Lower leg skin (tissue), 3 donors: Measurements from ENCODE around the gene NSD1.

Source experiments
- POLR2A ChIP-seq, 2 donors: fragments of 450-650 bp; IDR thresholded peaks; one replicate each; pipeline ENCODE4 v1.6.1; 2016 to 2017; ENCODE audit warnings: antibody characterized with exemption in 2 of 2, mild to moderate bottlenecking in 1 of 2, moderate library complexity in 1 of 2
- TF ChIP-seq, protein P1 (sequence below), 3 donors: fragments of 450-650 bp; IDR thresholded peaks; one replicate each; pipeline ENCODE4 v1.5.1; 2016; ENCODE audit warnings: antibody characterized with exemption in 3 of 3, mild to moderate bottlenecking in 3 of 3, moderate library complexity in 2 of 3

DNA sequence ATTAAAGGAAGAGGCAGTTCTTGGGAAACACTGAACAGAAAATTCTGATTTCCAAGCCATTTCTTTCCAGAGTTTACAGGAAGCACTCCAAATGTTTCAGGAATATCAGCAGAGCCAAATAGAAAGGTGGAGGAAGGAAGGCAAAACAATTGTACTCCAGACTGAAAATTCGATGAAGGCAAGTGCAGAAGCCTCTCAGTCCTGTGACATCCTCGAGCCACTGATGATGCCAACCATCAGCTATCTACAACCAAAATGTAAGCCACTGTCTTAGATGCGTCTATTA is 215.7 kb downstream of the NSD1 start:
- TF ChIP-seq POLR2A (IDR thresholded peaks at IDR 0.05), result no peak
- TF ChIP-seq, protein P1, sequence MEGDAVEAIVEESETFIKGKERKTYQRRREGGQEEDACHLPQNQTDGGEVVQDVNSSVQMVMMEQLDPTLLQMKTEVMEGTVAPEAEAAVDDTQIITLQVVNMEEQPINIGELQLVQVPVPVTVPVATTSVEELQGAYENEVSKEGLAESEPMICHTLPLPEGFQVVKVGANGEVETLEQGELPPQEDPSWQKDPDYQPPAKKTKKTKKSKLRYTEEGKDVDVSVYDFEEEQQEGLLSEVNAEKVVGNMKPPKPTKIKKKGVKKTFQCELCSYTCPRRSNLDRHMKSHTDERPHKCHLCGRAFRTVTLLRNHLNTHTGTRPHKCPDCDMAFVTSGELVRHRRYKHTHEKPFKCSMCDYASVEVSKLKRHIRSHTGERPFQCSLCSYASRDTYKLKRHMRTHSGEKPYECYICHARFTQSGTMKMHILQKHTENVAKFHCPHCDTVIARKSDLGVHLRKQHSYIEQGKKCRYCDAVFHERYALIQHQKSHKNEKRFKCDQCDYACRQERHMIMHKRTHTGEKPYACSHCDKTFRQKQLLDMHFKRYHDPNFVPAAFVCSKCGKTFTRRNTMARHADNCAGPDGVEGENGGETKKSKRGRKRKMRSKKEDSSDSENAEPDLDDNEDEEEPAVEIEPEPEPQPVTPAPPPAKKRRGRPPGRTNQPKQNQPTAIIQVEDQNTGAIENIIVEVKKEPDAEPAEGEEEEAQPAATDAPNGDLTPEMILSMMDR (IDR thresholded peaks at IDR 0.05), result no peak
